Endothelial cell of umbilical vein (primary cell): ENCODE results near the gene CYB5D1. TPM values are rescaled to one million over a fixed set of nuclear protein-coding genes. Genes with fewer than 3 reads are reported as not detected.

Source experiments
- BruUV-seq: library from RNA; stranded (reverse); fragments of 400-500 nt; replicated peaks from 2 replicates; lab custom pipeline; 2021; lab: Mats Ljungman, UMichigan
- CTCF ChIA-PET: fragments of 300-600, 350-600 bp; sonication (Branson Sonifier 250); formaldehyde crosslinking; loops from one replicate; lab custom pipeline; 2021; ENCODE audit warnings: antibody characterized with exemption, inconsistent platforms; lab: Charles Lee
- POLR2A ChIA-PET: fragments of 300-600, 350-600 bp; sonication (Branson Sonifier 250); formaldehyde crosslinking; loops from one replicate; lab custom pipeline; 2021; ENCODE audit warnings: antibody characterized with exemption, inconsistent platforms; lab: Charles Lee
- DNase-seq: peaks from one replicate; pipeline ENCODE4 v3.0.0-alpha.2; 2011; ENCODE audit warnings: low read depth, low spot score
- FAIRE-seq: peaks from 2 replicates; lab custom pipeline; 2011; peaks lifted over from hg19 to GRCh38; lab: Jason Lieb, UNC
- H2AFZ ChIP-seq: 2 replicates; pipeline ENCODE4 v1.6.0; 2012; ENCODE audit warnings: low read depth, low read length, control low read depth, inconsistent platforms
- H3K27ac ChIP-seq: 2 replicates; pipeline ENCODE4 v1.5.1; 2011; ENCODE audit warnings: low read depth, mild to moderate bottlenecking, control low read depth, low read length, moderate library complexity; ENCODE audit not compliant: insufficient read depth
- H3K27me3 ChIP-seq, 2 experiments: 2 replicates each; pipeline versions ENCODE4 v1.6.0 to v1.6.1; 2011; ENCODE audit warnings: low read length in 2 of 2, mixed read lengths in 1 of 2; ENCODE audit not compliant: control insufficient read depth in 2 of 2, insufficient read depth in 2 of 2
- H3K36me3 ChIP-seq, 2 experiments: 2 replicates in 1 of 2; 3 replicates in 1 of 2; pipeline ENCODE4 v1.5.1; 2011; ENCODE audit warnings: low read length in 2 of 2, mild to moderate bottlenecking in 1 of 2, moderate library complexity in 1 of 2; ENCODE audit not compliant: control insufficient read depth in 2 of 2, insufficient read depth in 2 of 2; ENCODE audit errors: extremely low read depth in 1 of 2
- H3K4me1 ChIP-seq: 3 replicates; pipeline ENCODE4 v1.5.1; 2011; ENCODE audit warnings: mild to moderate bottlenecking, low read length; ENCODE audit not compliant: control insufficient read depth, insufficient read depth; ENCODE audit errors: extremely low read depth
- H3K4me2 ChIP-seq: 2 replicates; pipeline ENCODE4 v1.6.1; 2011; ENCODE audit warnings: low read length, control low read depth, mixed read lengths; ENCODE audit not compliant: insufficient read depth
- H3K4me3 ChIP-seq, 3 experiments: fragments of 200-600 bp in 1 of 3; sonication (generic), shearing (Covaris generic) in 1 of 3; replicated peaks in 1 of 3; 2 replicates each; pipeline ENCODE4 v1.5.1; 2011 to 2016; ENCODE audit warnings: control low read depth in 3 of 3, low read length in 3 of 3, mild to moderate bottlenecking in 2 of 3, inconsistent platforms in 1 of 3, low read depth in 1 of 3, moderate library complexity in 1 of 3; ENCODE audit not compliant: insufficient read depth in 1 of 3
- H3K79me2 ChIP-seq: 2 replicates; pipeline ENCODE4 v1.6.0; 2012; ENCODE audit warnings: low read length, inconsistent platforms; ENCODE audit not compliant: control insufficient read depth, insufficient read depth
- H3K9ac ChIP-seq: replicated peaks from 2 replicates; pipeline ENCODE3; 2011; ENCODE audit warnings: low read length, control low read depth; ENCODE audit not compliant: insufficient read depth; ENCODE audit errors: extremely low read depth
- H3K9me1 ChIP-seq: replicated peaks from 3 replicates; pipeline ENCODE4 v1.6.0; 2011; ENCODE audit warnings: mild to moderate bottlenecking, low read length; ENCODE audit not compliant: control insufficient read depth, insufficient read depth; ENCODE audit errors: extremely low read depth
- H3K9me3 ChIP-seq: replicated peaks from 2 replicates; pipeline ENCODE4 v1.5.1; 2012; ENCODE audit warnings: low read length, inconsistent platforms; ENCODE audit not compliant: control insufficient read depth, insufficient read depth
- H4K20me1 ChIP-seq: replicated peaks from 2 replicates; pipeline ENCODE3; 2011; ENCODE audit warnings: mild to moderate bottlenecking, low read length; ENCODE audit not compliant: control insufficient read depth, insufficient read depth; ENCODE audit errors: extremely low read depth
- EZH2 ChIP-seq: IDR thresholded peaks from 2 replicates; pipeline ENCODE4 v1.6.1; 2012; ENCODE audit warnings: borderline replicate concordance, low read depth, mild to moderate bottlenecking, moderate library complexity, low read length, inconsistent platforms; ENCODE audit not compliant: severe bottlenecking
- FOS ChIP-seq: IDR thresholded peaks from 2 replicates; pipeline ENCODE4 v1.6.1; 2011; ENCODE audit warnings: mild to moderate bottlenecking, low read length, moderate library complexity, borderline replicate concordance; ENCODE audit not compliant: insufficient read depth
- GATA2 ChIP-seq: IDR thresholded peaks from 2 replicates; pipeline ENCODE4 v1.7.0; 2011; ENCODE audit warnings: low read depth, mild to moderate bottlenecking, moderate library complexity, mixed read lengths, low read length; ENCODE audit not compliant: insufficient read length, insufficient read depth
- JUN ChIP-seq: IDR thresholded peaks from 2 replicates; pipeline ENCODE4 v1.6.1; 2011; ENCODE audit warnings: borderline replicate concordance, low read depth; ENCODE audit not compliant: insufficient read length, insufficient read depth
- MYC ChIP-seq: IDR thresholded peaks from one replicate; pipeline ENCODE4 v1.6.1; 2011; ENCODE audit warnings: mild to moderate bottlenecking, low read depth, low read length
- POLR2A ChIP-seq: IDR thresholded peaks from 2 replicates; pipeline ENCODE4 v1.6.1; 2012; ENCODE audit warnings: low read depth, mild to moderate bottlenecking, control low read depth, low read length
- POLR2AphosphoS5 ChIP-seq: IDR thresholded peaks from 2 replicates; pipeline ENCODE4 v1.6.1; 2012; ENCODE audit warnings: low read depth, mild to moderate bottlenecking, control low read depth, low read length, moderate library complexity; ENCODE audit not compliant: insufficient read depth
- dilution Hi-C: fragments of 300-500 bp; cut with MboI; formaldehyde crosslinking; loops from one replicate; pipeline ENCODE4 v1.15.0; 2019; ENCODE audit warnings: low sequenced_read_pairs; ENCODE audit not compliant: extremely low pct_ligation_motif_present
- intact Hi-C: fragments of 100-400 bp; cut with micrococcal nuclease; formaldehyde crosslinking; loops from one replicate; pipeline ENCODE4 v1.10.0; 2022
- polyA plus RNA-seq, 4 experiments: library from polyadenylated mRNA; depleted of rRNA in 3 of 4; stranded (reverse) in 3 of 4; unstranded in 1 of 4; fragments of >200 nt; gene quantifications; 2 replicates each; pipeline versions ENCODE4 v1.2.1 to v1.2.3, GENCODE V29; 2011 to 2012; ENCODE audit warnings: missing spikeins in 1 of 4
- total RNA-seq: library from RNA; stranded (reverse); gene quantifications from 2 replicates; pipeline ENCODE4 v1.2.3, GENCODE V29; 2021
- TF ChIP-seq, protein P1 (sequence below), 2 donors: IDR thresholded peaks; 1 replicate in 1 of 2; 2 replicates in 1 of 2; pipeline ENCODE4 v1.5.1; 2011; ENCODE audit warnings: low read length in 2 of 2, mild to moderate bottlenecking in 2 of 2, moderate library complexity in 2 of 2, control low read depth in 1 of 2, inconsistent platforms in 1 of 2, low read depth in 1 of 2; ENCODE audit not compliant: insufficient read depth in 1 of 2; ENCODE audit errors: extremely low read depth in 1 of 2
- TF ChIP-seq, protein P2 (sequence below): IDR thresholded peaks from 2 replicates; pipeline ENCODE4 v1.6.1; 2011; ENCODE audit not compliant: insufficient read depth, insufficient read length

CYB5D1 gene
- total and polyA plus RNA-seq, 2 donors (not counting 3 experiments of a cell fraction or from before 2014, with no cell fraction given): 9.4 to 18.1 TPM

DNA sequence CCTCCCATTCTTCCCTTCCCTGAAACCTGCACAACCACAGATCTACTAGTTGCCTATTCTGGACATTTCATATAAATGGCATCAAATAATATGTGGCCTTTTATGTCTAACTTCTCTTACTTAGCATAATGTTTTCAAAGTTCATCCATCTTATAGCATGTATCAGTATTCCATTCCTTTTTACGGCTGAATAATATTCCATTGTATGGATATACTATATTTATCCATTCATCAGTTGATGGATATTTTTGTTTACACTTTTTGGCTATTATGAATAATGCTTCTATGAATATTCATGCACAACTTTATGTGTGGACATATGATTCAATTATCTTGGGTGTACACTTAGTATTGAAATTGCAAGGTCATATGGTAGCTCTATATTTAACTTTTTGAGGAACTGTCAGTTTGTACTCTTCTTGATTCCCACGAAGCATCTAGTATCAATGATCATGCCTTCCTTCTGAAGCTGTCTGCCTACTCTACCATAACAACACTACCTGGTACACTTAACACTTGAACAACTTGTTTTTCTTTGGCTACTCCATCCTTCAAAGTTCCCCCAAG is 18.1 kb downstream of the CYB5D1 start:
- no peaks in the 10 kb centered on the region for H4K20me1 ChIP-seq
- dilution Hi-C loops (no loop called here), intact Hi-C loops (no loop called here)
- H3K36me3 ChIP-seq: peaks cover 10% of the 10 kb centered on the region in 2 experiments
- H2AFZ ChIP-seq: no peak overlapping the region
- no peak overlapping the region for H3K4me2 ChIP-seq
- no peaks in the 10 kb centered on the region for H3K79me2 ChIP-seq
- H3K4me1 ChIP-seq: no peaks in the 10 kb centered on the region
- no peaks in the 10 kb centered on the region for H3K9me1 ChIP-seq
- H3K4me3 ChIP-seq: no peak overlapping the region
- H3K9me3 ChIP-seq: no peaks in the 10 kb centered on the region
- H3K9ac ChIP-seq: no peak overlapping the region
- BruUV-seq: no TSS peak
- ChIA-PET CTCF (no interaction called here), POLR2A (no interaction called here)
- H3K27me3 ChIP-seq: no peaks in the 10 kb centered on the region
- H3K27ac ChIP-seq: no peak overlapping the region
- TF ChIP-seq, protein P1, sequence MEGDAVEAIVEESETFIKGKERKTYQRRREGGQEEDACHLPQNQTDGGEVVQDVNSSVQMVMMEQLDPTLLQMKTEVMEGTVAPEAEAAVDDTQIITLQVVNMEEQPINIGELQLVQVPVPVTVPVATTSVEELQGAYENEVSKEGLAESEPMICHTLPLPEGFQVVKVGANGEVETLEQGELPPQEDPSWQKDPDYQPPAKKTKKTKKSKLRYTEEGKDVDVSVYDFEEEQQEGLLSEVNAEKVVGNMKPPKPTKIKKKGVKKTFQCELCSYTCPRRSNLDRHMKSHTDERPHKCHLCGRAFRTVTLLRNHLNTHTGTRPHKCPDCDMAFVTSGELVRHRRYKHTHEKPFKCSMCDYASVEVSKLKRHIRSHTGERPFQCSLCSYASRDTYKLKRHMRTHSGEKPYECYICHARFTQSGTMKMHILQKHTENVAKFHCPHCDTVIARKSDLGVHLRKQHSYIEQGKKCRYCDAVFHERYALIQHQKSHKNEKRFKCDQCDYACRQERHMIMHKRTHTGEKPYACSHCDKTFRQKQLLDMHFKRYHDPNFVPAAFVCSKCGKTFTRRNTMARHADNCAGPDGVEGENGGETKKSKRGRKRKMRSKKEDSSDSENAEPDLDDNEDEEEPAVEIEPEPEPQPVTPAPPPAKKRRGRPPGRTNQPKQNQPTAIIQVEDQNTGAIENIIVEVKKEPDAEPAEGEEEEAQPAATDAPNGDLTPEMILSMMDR (IDR thresholded peaks at IDR 0.05; ENCODE audit: extremely low read depth in 1 of 2, insufficient read depth in 1 of 2, low read depth in 1 of 2, low read length in 2 of 2): no peak
- TF ChIP-seq EZH2 (no peak), JUN (no peak), POLR2A (no peak), MYC (no peak), POLR2AphosphoS5 (no peak), GATA2 (no peak), FOS (no peak)
- TF ChIP-seq, protein P2, sequence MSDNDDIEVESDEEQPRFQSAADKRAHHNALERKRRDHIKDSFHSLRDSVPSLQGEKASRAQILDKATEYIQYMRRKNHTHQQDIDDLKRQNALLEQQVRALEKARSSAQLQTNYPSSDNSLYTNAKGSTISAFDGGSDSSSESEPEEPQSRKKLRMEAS: no peak
- DNase-seq (no peak), FAIRE-seq (no peak)
